ENCODE results near the gene RUNX1. TPM values are rescaled to one million over a fixed set of nuclear protein-coding genes. Genes with fewer than 3 reads are reported as not detected.

RUNX1 gene
- polyA plus RNA-seq, 1 of the 3 experiments (the other 2 are of a cell fraction) = 17.1 TPM

GRCh38 chr21:35043549-35043948 lies 5.6 kb downstream of the RUNX1 start:
- Histone ChIP-seq H3K4me3 (ENCODE audit: low read depth in 2 of 2, low read length in 1 of 2) (no peak overlapping the region), H3K9ac (no peak overlapping the region), H3K4me2 (no peak overlapping the region), H3F3A (replicated peaks; ENCODE audit: insufficient read depth) (peaks cover 23% of the 10 kb centered on the region), H3K36me3 (replicated peaks in 1 of 2; ENCODE audit: control insufficient read depth in 1 of 2, insufficient read depth in 2 of 2, low read length in 1 of 2) (no peaks in the 10 kb centered on the region), H3K27me3 (ENCODE audit: insufficient read depth) (no peaks in the 10 kb centered on the region), H3K79me2 (ENCODE audit: insufficient read depth) (peaks cover 29% of the 10 kb centered on the region; the same call in 1 of the 2 replicates), H4K20me1 (ENCODE audit: insufficient read depth) (no peaks in the 10 kb centered on the region), H3K4me1 (ENCODE audit: control insufficient read depth in 1 of 2, insufficient read depth in 2 of 2, low read depth in 1 of 2, low read length in 1 of 2) (peaks cover 16 to 19% of the 10 kb centered on the region in 2 experiments), H2AFZ (ENCODE audit: low read depth) (no peak overlapping the region), H3K9me2 (no peaks in the 10 kb centered on the region), H3K9me3 (no peaks in the 10 kb centered on the region), H3K27ac (ENCODE audit: low read depth in 2 of 2, low read length in 1 of 2) (no peak overlapping the region)
- ChIA-PET CTCF (no interaction called here), POLR2A (no interaction called here)
- no peak for DNase-seq
- TF ChIP-seq USF2 (IDR thresholded peaks at IDR 0.05; ENCODE audit: borderline replicate concordance, low read depth, low read length) (no peak), NFIC (IDR thresholded peaks at IDR 0.05; ENCODE audit: borderline replicate concordance) (no peak), RAD21 (IDR thresholded peaks at IDR 0.05; ENCODE audit: low read length) (no peak), IRF3 (IDR thresholded peaks at IDR 0.05; ENCODE audit: low read depth, low read length) (no peak), EP300 (IDR thresholded peaks at IDR 0.05; ENCODE audit: borderline replicate concordance in 1 of 2, low read depth in 1 of 2, low read length in 1 of 2) (no peak), RCOR1 (IDR thresholded peaks at IDR 0.05; ENCODE audit: low read length) (no peak), GABPA (IDR thresholded peaks at IDR 0.05; ENCODE audit: low read depth) (no peak)

GRCh38 chr21:35042836-35043235 lies 6.3 kb downstream of the RUNX1 start:
- Histone ChIP-seq H4K20me1 (ENCODE audit: insufficient read depth) (no peaks in the 10 kb centered on the region), H3F3A (replicated peaks; ENCODE audit: insufficient read depth) (peaks cover 16% of the 10 kb centered on the region), H3K27me3 (ENCODE audit: insufficient read depth) (no peaks in the 10 kb centered on the region), H3K9me3 (no peaks in the 10 kb centered on the region), H3K9ac (no peak overlapping the region), H2AFZ (ENCODE audit: low read depth) (no peak overlapping the region), H3K27ac (ENCODE audit: low read depth in 2 of 2, low read length in 1 of 2) (no peak overlapping the region), H3K9me2 (no peaks in the 10 kb centered on the region), H3K36me3 (replicated peaks in 1 of 2; ENCODE audit: control insufficient read depth in 1 of 2, insufficient read depth in 2 of 2, low read length in 1 of 2) (no peaks in the 10 kb centered on the region), H3K79me2 (ENCODE audit: insufficient read depth) (peaks cover 29% of the 10 kb centered on the region; the same call in 1 of the 2 replicates), H3K4me2 (no peak overlapping the region), H3K4me1 (ENCODE audit: control insufficient read depth in 1 of 2, insufficient read depth in 2 of 2, low read depth in 1 of 2, low read length in 1 of 2) (peaks cover 9 to 12% of the 10 kb centered on the region in 2 experiments), H3K4me3 (ENCODE audit: low read depth in 2 of 2, low read length in 1 of 2) (no peak overlapping the region)
- ChIA-PET POLR2A (no interaction called here), CTCF (no interaction called here)
- no peak for TF ChIP-seq IRF3 (IDR thresholded peaks at IDR 0.05; ENCODE audit: low read depth, low read length)
- TF ChIP-seq SIN3A (IDR thresholded peaks at IDR 0.05; ENCODE audit: borderline replicate concordance, low read depth, low read length) = no peak
- no peak for TF ChIP-seq MAX (IDR thresholded peaks at IDR 0.05; ENCODE audit: low read depth)
- no peak for TF ChIP-seq TAF1 (IDR thresholded peaks at IDR 0.05; ENCODE audit: borderline replicate concordance, low read depth, low read length)
- no peak for TF ChIP-seq EP300 (IDR thresholded peaks at IDR 0.05; ENCODE audit: borderline replicate concordance in 1 of 2, low read depth in 1 of 2, low read length in 1 of 2)
- TF ChIP-seq FOSL2 (IDR thresholded peaks at IDR 0.05; ENCODE audit: borderline replicate concordance, low read depth) = no peak
- no peak for TF ChIP-seq PBX3 (IDR thresholded peaks at IDR 0.05)
- TF ChIP-seq TEAD4 (IDR thresholded peaks at IDR 0.05; ENCODE audit: borderline replicate concordance, insufficient read depth) = no peak
- no peak for TF ChIP-seq NFIC (IDR thresholded peaks at IDR 0.05; ENCODE audit: borderline replicate concordance)
- TF ChIP-seq GATA2 (CRISPR knock-in tag; IDR thresholded peaks at IDR 0.05) = no peak
- TF ChIP-seq MEF2A (IDR thresholded peaks at IDR 0.05; ENCODE audit: borderline replicate concordance, low read depth) = no peak
- DNase-seq = no peak
- 98% methylated on average over 6 of the region's 6 CpGs for WGBS (ENCODE audit: low lambda C conversion rate)
